GM19043 (cell line): ENCODE data around the gene CCDC90B.
"Not testable (repeated sequence)": the region's sequence is repeated elsewhere in the genome, so short reads cannot be mapped to it uniquely, and the experiment has no call there.

Experiments used
- ATAC-seq: cut with Tn5 transposase; IDR thresholded peaks from one replicate; pipeline ENCODE4 v1.9.1; 2021; ENCODE audit warnings: low read depth; ENCODE audit not compliant: unreplicated experiment

CCDC90B gene, protein sequence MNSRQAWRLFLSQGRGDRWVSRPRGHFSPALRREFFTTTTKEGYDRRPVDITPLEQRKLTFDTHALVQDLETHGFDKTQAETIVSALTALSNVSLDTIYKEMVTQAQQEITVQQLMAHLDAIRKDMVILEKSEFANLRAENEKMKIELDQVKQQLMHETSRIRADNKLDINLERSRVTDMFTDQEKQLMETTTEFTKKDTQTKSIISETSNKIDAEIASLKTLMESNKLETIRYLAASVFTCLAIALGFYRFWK

DNA sequence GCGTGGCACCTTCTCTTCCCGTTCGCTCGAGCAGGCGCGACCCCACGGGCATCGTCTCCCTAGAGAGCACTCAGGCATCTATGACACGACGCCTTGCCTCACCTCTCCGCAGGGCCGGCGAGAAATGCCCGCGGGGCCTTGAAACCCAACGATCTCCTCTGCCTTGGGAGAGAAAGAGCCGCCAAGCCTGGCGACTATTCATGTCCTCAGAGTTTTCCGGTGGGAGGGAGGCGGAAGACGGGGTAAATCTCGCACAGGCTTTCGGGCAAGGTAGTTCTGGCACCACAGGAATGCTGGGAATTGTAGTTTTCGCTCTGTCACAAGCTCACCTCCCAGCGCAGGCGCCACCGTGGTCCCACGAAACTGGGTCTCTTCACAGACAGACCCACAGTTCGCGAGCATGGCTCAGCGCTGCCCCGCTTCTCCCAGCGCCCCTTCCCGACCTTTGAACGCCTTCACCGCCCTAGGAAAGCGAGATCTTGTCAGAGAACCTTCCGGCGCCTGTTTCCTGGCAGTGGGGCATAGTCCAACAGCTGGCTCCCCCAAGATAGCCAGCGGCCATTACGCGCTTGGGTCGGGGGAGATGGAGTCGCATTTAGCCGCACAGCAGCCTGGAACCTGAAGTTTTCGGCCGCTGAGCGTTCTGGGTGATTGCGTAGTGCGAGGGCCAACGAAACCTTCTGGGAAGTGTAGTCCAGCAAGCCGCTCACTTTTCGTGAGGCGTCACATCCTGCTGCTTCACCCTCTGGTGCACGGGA lies at the start of gene CCDC90B:
Gene CCDC90B, minus strand, starts transcription at position 597 of the 758 bp plus-strand sequence. Its CDS starts 395 bp downstream, at position 202.
- peak; percentile 79 for ATAC-seq

DNA sequence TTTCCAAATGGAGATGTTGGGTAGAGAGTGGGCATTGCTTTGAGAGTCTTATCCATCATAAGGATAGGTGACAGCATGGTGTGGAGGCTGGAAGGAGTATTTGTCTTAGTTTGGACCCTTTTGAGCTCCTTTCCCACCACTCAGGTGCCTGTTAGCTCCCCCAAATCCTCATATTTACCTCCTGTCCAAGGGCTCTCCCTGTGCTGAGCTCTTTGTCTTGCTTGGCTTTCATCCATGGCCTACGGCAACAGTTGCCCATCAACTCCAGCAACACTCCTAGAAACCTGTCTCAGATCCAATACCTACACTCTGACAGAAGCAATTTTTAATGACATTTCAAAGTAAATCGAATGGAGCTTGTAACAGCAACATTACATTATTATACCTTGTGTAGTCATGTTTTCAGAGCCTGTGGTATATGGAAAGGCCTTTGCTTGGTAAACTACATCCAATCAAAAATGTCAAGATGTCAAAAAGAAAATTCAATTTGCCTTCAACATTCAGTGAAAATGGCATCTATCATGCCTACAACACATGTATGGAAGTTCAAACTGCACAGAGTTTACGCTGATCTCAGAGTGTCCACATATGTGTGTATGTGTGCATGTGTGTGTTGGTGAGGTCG lies 49.4 kb upstream of the CCDC90B start:
- no peak for ATAC-seq

DNA sequence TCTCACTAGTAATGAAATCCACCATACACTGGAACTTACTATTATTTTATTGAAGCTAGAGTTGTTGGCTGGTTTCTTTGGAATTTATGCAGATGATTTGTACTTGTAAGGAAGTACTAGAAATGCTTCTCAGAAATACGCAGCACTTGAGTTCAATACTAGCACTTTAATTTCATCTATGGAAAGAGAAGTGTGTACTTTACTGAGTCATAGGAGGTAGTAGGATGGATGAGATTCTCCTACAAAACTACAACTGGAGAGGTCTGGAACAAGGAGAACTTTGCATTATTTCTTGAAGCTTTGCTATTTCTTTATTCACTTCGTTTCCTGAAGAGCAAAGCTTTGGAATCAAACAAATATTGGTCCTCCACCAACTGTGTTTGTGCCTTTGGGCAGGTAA lies 44.1 kb upstream of the CCDC90B start:
- no peak for ATAC-seq

DNA sequence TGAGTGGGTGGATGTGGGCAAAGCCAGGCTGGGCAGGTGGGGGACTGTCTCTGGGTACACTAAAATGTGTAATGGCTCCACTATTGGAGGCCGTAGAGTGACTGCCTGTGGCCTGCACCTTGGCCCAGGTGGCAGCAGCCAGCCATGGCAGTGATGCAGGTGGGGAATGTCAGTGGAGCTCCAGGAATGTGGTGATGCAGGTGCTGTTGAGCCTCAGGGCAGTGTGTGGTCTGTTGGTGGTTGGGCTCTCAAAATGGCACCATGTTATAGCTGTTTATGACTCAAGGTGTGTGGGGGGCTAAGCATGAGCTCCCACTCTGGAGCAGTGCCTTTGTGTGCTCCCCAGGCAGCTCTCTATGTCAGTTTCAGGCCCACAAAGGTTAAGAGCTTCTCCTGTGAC lies 40.2 kb upstream of the CCDC90B start:
- no peak for ATAC-seq

DNA sequence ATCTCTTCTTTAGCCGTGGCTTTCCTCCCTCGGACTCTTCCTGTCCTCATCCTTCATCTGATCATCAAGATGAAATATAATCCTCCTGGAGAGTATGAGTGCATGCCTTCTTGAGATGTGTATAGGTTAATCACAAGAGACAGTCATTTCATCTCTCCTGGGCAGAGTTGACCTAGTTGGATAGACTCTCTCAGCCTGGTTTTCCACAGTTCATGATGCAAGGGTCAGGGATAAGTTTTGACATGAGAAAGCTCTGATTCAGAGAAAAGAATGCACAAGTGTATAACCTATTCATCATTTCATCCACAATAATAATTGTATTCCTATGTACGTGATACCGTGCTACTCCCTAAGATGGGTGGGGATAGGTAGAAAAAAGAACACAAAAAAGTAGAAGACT lies 33.2 kb upstream of the CCDC90B start:
- no peak for ATAC-seq

DNA sequence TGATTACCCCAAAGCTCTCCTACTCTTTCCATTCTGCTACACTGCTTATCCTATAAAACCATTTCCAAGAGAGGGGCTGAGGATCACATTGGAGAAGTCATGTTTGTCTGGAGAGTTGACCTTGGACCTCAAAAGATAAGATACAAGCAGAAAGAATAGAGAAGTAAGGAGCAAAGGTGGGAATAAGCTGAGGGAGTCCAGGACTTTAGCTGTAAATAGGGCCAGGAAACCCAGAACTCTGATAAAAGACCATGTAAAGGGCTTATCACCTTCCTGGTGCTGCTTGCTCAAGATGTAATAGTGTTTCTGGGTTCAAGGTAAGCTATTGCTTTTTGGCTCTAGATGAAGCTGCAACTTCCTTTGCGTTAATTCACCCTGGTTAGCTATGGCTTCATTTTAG lies 32.8 kb upstream of the CCDC90B start:
- ATAC-seq: no peak

DNA sequence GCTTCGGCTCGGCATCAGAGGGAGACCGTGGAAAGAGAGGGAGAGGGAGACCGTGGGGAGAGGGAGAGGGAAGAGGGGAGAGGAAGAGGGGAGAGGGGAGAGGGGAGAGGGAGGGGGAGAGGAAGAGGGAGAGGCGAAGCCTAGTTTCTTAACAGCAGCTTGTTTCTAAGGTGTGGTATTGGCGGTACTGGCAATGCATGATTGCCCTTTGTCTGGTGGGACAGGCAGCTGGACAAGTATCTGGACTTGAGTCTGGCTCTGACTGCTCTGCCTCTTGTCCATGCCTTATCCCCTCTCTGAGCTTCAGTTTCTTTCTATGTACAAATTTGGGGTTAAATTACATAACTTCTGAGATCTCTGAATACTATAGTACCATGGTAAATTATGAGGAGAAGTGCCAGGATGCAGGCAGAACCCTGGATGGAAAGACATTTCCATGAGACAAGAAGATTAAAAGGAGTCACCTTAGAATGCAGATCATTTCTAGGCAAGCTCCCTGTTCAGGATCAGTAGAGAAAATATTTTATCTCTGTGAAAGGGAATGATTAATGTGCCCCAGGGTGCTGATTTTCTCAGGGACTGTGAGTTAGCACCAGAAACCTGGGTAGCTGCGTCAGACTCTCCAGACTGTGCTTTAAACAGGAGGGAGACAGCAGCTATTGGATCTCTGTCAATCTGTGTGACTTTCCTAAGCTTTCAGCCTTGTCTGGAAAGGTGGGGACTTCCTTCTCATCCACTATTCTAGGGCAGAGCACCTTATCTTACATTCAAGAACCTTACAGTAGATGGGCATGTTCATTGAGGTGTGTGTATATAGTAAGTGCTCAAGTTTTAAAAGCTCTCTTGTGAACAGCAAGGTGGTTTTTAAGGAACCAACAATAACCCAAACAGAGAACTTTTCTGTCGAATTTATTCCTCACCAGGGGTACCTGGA lies 31.9 kb upstream of the CCDC90B start:
- ATAC-seq: no peak

DNA sequence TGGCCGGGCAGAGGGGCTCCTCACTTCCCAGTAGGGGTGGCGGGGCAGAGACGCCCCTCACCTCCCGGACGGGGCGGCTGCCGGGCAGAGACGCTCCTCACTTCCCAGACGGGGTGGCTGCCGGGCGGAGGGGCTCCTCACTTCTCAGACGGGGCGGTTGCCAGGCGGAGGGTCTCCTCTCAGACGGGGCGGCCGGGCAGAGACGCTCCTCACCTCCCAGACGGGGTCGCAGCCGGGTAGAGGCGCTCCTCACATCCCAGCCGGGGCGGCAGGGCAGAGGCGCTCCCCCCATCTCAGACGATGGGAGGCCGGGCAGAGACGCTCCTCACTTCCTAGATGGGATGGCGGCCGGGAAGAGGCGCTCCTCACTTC lies 30.7 kb upstream of the CCDC90B start:
- ATAC-seq: not testable (repeated sequence)

DNA sequence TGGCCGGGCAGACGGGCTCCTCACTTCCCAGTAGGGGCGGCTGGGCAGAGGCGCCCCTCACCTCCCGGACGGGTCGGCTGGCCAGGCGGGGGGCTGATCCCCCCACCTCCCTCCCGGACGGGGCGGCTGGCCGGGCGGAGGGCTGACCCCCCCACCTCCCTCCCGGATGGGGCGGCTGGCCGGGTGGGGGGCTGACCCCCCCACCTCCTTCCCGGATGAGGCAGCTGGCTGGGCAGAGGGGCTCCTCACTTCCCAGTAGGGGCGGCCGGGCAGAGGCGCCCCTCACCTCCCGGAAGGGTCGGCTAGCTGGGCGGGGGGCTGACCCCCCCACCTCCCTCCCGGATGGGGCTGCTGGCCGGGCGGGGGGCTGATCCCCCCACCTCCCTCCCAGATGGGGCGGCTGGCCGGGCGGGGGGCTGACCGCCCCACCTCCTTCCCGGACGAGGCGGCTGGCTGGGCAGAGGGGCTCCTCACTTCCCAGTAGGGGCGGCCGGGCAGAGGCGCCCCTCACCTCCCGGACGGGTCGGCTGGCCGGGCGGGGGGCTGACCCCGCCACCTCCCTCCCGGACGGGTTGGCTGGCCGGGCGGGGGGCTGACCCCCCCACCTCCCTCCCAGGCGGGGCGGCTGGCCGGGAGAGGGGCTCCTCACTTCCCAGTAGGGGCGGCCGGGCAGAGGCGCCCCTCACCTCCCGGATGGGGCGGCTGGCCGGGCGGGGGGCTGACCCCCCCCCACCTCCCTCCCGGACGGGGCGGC lies 30.2 kb upstream of the CCDC90B start:
- not testable (repeated sequence) for ATAC-seq

DNA sequence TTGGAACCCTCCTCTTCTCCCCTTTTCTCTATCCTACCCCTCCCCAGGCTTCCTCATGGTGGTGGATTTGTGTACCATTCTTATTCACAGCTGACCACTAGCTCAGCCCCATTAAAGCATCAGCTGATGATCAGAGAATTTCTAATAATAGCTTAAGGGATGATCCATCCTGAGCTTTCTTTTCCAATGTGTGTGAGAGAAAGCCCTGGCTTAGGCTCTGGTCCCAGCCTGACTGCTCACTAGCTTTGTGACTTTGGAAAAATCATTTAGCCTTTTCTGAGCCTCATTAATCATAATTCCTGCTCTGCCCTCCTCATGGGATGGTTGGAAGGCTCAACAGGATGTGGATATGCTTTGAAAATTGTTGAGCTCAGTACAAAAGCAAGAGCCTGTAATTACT lies 26.3 kb upstream of the CCDC90B start:
- no peak for ATAC-seq

DNA sequence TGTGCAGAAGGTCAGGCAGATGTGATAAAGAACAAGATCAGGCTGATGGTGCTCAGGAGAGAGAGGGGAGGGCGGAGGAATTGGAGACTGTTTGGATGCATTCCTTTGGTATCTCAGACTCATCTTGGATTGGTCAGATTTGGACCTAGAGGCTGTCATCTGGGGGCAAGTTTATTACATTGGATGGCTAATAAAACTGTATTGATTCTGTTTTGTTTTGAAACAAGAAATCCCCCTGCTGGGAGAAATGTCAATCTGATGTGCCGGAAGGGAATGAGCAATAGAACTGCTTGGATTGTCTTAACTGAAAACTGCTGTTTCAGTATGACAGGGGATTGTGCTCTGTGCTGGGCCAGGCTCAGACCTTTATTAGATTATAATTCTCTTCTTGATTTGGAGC lies 25.5 kb upstream of the CCDC90B start:
- ATAC-seq: no peak

DNA sequence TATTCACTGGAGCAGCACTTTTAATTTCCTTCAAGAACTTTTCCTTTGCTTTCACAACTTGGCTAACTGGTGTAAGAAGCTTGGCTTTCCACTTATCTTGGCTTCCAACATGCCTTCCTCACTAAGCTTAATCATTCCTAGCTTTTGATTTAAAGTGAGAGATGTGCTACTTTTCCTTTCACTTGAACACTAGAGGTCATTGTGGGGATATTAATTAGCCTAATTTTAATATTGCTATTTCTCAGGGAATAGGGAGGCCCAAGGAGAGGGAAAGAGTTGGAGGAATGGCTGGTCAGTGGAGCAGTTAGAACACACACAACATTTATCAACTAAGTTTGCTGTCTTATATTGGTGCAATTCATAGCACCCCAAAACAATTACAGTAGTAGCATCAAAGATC lies 24.6 kb upstream of the CCDC90B start:
- ATAC-seq: no peak

DNA sequence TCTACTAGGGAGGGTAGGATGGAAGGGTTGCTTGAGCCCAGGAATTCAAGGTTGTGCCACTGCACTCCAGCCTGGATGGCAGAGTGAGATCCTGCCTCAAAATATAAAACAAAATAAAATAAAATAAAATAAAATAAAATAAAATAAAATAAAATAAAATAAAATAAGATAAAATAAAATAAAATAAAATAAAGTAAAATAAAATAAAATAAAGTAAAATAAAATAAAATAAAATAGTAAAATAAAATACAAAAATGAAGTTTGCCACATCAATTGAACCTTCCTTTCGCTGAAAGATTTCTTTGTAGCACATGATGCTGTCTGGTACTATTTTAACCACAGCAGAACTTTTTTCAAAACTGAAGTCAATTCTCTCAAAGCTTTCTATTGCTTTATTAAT lies 22.4 kb upstream of the CCDC90B start:
- not testable (repeated sequence) for ATAC-seq

DNA sequence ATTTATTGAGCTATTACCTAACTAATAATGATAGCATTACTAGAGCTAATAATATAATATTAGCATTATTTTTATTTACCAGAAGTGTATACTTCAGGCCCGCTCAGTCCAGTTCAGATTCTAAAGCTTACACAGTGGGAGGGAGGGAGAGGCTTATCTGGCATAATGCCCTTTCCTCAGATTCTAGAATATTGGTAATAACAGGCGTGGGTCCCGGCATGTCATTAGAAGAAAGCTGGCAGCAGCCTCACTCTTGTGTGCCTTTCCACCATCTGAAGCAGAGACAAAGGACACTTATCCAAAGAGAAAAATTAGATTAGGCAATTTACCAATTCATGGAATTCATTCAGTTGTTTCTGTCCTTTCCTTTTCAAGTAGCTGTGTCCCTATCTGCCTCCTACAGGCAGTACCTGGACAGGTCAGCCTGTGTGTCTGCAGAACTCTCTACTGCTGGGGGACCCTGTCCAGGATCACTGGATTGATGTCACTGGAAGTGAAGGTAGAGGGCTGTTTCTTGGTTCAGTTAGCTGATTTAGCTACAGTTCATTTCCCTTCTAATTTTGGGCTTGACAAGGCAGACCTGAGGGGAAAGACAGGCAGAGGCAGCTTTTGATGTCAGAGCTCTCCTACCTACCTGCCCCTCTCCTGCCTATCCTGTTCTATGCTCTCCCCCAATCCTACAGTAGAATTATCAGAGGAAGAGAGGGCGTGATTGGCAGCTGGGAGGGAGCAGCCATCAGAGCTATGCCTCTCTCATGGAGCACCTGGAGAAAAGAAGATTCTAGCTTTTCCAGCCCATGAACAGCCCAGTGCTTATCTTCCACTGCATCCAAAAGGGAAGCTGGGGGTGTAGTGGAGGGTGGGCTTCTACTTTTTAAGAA lies 20.3 kb upstream of the CCDC90B start:
- no peak for ATAC-seq

DNA sequence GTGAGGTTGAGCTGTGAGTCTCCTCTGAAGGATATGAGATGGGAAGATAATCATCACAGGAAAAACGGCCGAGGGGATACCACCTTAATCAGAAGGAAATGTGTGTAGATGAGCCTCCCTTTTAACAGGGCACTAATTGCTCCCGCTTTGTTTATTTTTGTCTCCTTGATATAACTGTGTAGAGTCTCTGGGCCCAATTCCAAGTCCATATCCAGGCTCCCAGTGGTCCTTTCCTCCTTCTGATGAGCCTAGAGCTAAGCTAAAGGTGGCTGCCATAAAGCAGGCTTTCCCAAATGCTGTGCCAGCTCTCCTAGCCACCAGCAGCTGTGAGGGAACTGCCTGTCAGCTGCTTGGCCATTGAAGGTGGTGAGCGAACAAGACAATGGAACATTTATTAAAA lies 17.1 kb upstream of the CCDC90B start:
- ATAC-seq: no peak

DNA sequence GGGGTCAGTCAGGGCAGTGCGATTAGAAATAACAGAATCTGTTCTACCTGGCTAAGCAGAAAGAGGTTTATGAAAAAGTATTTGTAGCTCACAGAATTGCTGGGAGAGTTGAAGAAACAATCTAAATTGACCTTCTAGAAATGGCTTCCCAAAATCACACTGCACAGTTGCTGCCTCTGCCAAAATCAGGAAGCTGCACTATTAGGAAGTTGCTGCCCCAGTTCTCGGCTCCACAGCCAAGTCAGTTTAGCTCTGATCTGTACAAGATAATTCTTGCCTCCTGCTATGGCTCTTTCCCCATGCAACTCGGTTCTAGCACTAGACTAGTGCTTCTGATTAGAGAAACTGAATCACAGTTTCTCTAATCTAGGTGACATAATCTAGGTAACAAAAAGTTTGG lies 16.0 kb upstream of the CCDC90B start:
- ATAC-seq: no peak

DNA sequence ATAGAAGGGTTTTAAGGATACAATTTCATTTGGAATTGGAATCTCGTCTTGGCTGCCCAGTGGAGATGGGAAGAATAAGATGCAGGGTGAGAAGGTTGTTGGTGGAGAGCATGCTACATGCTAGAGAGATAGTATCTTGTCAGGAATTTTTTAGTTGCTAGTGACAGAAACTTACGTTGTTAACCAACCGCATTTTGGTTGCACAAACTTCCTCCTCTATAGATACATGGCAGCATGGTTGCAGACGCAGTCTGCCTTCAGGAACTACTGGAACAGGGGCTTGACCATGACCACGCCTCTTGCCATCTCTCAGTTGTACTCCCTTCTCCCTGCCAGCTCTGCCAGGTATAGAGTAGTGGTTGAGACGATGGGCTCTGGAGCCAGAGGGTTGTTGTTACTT lies 13.5 kb upstream of the CCDC90B start:
- no peak for ATAC-seq

DNA sequence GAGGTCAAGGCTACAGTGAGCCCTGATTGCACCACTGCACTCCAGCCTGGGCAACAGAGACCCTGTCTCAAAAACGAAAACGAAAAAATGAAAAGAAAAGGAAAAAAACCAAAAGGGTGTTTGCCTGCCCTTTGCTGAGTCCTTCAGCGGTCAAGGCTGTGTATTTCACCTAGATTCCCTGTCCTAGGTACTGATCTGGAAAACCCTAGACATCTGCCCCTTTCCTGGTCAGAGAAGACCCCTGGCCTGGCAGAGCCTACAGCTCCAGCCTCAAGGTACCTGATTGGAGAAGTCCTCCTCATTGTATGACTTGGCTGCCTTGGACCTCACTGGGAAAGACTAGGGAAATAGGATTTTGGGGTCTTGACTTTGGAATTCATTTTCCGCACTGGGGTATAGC lies 8.0 kb upstream of the CCDC90B start:
- no peak for ATAC-seq

DNA sequence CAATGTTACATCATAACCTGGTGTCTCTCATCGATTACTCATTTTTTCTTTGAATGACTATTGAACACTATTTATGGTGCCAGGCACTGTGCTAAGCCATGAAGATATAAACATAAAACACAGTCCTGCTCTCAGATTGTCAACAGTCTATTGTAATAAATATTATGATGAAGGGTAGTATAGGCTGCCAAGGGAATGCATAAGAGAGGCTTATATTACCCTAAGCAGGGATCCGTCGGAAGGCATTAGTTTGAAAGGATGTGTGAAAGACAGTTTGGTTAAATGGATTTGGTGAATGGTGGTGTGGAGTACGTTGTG lies 7.2 kb upstream of the CCDC90B start:
- no peak for ATAC-seq
